SH-SY5Y (cell line): Measurements from ENCODE around the gene GRAMD1B.

ENCODE experiments used
- GATA2 ChIP-seq: IDR thresholded peaks from 2 replicates; pipeline ENCODE4 v1.6.1; 2011; ENCODE audit warnings: mild to moderate bottlenecking, low read depth, low read length
- GATA3 ChIP-seq: IDR thresholded peaks from 2 replicates; pipeline ENCODE4 v1.6.1; 2011; ENCODE audit warnings: low read depth, mild to moderate bottlenecking, low read length, moderate library complexity

GRCh38 chr11:123413636-123414035 is 16.4 kb upstream of the GRAMD1B start:
- TF ChIP-seq GATA3, result no peak
- no peak for TF ChIP-seq GATA2
